Adrenal gland (tissue), 12 donors: ENCODE results near the gene PLCB1. TPM values are rescaled to one million over a fixed set of nuclear protein-coding genes. Genes with fewer than 3 reads are reported as not detected.

Experiments used
- DNase-seq, 7 donors: peaks; one replicate each; pipeline ENCODE4 v3.0.0-alpha.2; 2019 to 2020
- H3K27ac ChIP-seq, 5 donors: fragments of 200-600 bp; sonication (generic) in 4 of 5; 1 replicate in 3 of 5; 2 replicates in 2 of 5; pipeline versions ENCODE4 v1.5.1 to v1.8.0; 2016 to 2020; ENCODE audit warnings: mild to moderate bottlenecking in 1 of 5
- H3K27me3 ChIP-seq: fragments of 200-600 bp; 2 replicates; pipeline ENCODE4 v1.8.0; 2021
- H3K36me3 ChIP-seq, 2 donors: fragments of 200-600 bp; replicated peaks in 1 of 2; 1 replicate in 1 of 2; 2 replicates in 1 of 2; pipeline versions ENCODE4 v1.5.1 to v1.8.0; 2018 to 2022
- H3K4me1 ChIP-seq, 2 donors: fragments of 200-600 bp; replicated peaks in 1 of 2; 1 replicate in 1 of 2; 2 replicates in 1 of 2; pipeline versions ENCODE4 v1.5.1 to v1.8.0; 2018 to 2021
- H3K4me3 ChIP-seq, 4 donors: fragments of 200-600 bp; sonication (generic) in 3 of 4; one replicate each; pipeline ENCODE4 v1.5.1; 2016 to 2018
- H3K9me3 ChIP-seq, 3 donors: fragments of 200-600 bp; sonication (generic) in 1 of 3; replicated peaks in 1 of 3; 1 replicate in 2 of 3; 2 replicates in 1 of 3; pipeline versions ENCODE4 v1.5.1 to v1.8.0; 2016 to 2021
- CTCF ChIP-seq, 6 experiments: fragments of 450-650 bp in 4 of 6; fragments of 200-600 bp in 2 of 6; sonication (generic) in 1 of 6; IDR thresholded peaks; 1 replicate in 5 of 6; 2 replicates in 1 of 6; pipeline versions ENCODE4 v1.5.1 to v1.8.0; 2016 to 2021; ENCODE audit warnings: antibody characterized with exemption in 6 of 6, mild to moderate bottlenecking in 2 of 6, moderate library complexity in 1 of 6
- POLR2A ChIP-seq, 2 donors: fragments of 450-650 bp; IDR thresholded peaks; one replicate each; pipeline ENCODE4 v1.6.1; 2017; ENCODE audit warnings: antibody characterized with exemption in 2 of 2, mild to moderate bottlenecking in 2 of 2, moderate library complexity in 1 of 2
- WGBS, 4 donors: extraction: QIAGEN DNeasy Blood & Tissue Kit in 2 of 4; methylation state at CpG; one replicate each; pipeline versions ENCODE4 v1.1.5 to v1.1.7; 2013 to 2017; 5-methylcytosine and 5-hydroxymethylcytosine counted together
- intact Hi-C, 2 donors: fragments of 100-400 bp; cut with DNase I; formaldehyde crosslinking; loops; one replicate each; pipeline versions ENCODE4 v1.14.1 to v1.15.0; 2022 to 2023
- polyA plus RNA-seq, 3 donors: library from polyadenylated mRNA; stranded (reverse); fragments of 200-250 nt in 2 of 3; fragments of 350-450 nt in 1 of 3; fragmentation: Illumina TruSeq in 1 of 3; extraction: RNeasy Lipid Tissue Mini Kit (QIAGEN cat#74804) in 1 of 3; gene quantifications; one replicate each; pipeline ENCODE4 v1.2.3, GENCODE V29; 2013 to 2014
- total RNA-seq, 9 donors: library from RNA; depleted of rRNA in 4 of 9; stranded (reverse); fragments of >200 nt in 4 of 9; fragments of 120-200 nt in 1 of 9; fragmentation: NEBNext Ultra II Directional in 1 of 9; extraction: Animal tissue kit (Norgen Biotek cat#: 25700) in 1 of 9; gene quantifications; one replicate each; pipeline versions ENCODE4 v1.1.0 to v1.2.4, GENCODE V29; 2013 to 2023
- donor health status: healthy with polysubstance abuse.
- donor health status: Bipolar disorder and iron deficiency.
- donor health status: DM: yes; HTN: yes; CAD: no.
- donor health status: DM: no; HTN: no; CAD: no.
- donor health status: DM: no; HTN: no; CAD: no.
- donor health status: DM: yes; HTN: yes; CAD: no.

PLCB1 gene
- total and polyA plus RNA-seq, 12 donors: 7.7 to 56.6 (median 27.9) TPM

- Histone ChIP-seq H3K4me3 (no peak overlapping the region), H3K36me3 (no peaks in the 10 kb centered on the region), H3K27me3 (no peaks in the 10 kb centered on the region), H3K9me3 (no peaks in the 10 kb centered on the region), H3K4me1 (no peaks in the 10 kb centered on the region), H3K27ac (no peak overlapping the region)
- WGBS, 4 donors: 89 to 94% (median 93%) methylated on average over 6 of the region's 6 CpGs
- TF ChIP-seq CTCF (IDR thresholded peaks at IDR 0.05) (no peak), POLR2A (IDR thresholded peaks at IDR 0.05) (no peak)
- no peak for DNase-seq
- intact Hi-C loops: no loop called here
Measured at GRCh38 chr20:8795404-8795803, 663.3 kb downstream of the PLCB1 start.

GRCh38 chr20:8796088-8796660 is 664.1 kb downstream of the PLCB1 start:
- no peaks in the 10 kb centered on the region for H3K27me3 ChIP-seq
- WGBS, 4 donors: 63 to 79% (median 67%) methylated on average over 5 of the region's 5 CpGs
- no peak overlapping the region for H3K4me3 ChIP-seq
- H3K27ac ChIP-seq: no peak overlapping the region
- TF ChIP-seq CTCF (IDR thresholded peaks at IDR 0.05): no peak
- H3K9me3 ChIP-seq: no peaks in the 10 kb centered on the region
- H3K36me3 ChIP-seq: no peaks in the 10 kb centered on the region
- intact Hi-C loops: no loop called here
- H3K4me1 ChIP-seq: no peaks in the 10 kb centered on the region
- no peak for DNase-seq

GRCh38 chr20:8798505-8798904 is 666.4 kb downstream of the PLCB1 start:
- H3K4me1 ChIP-seq: no peaks in the 10 kb centered on the region

GRCh38 chr20:8800089-8800488 is 668.0 kb downstream of the PLCB1 start:
- no peaks in the 10 kb centered on the region for H3K36me3 ChIP-seq
- no peaks in the 10 kb centered on the region for H3K4me1 ChIP-seq
- TF ChIP-seq CTCF (IDR thresholded peaks at IDR 0.05): no peak
- TF ChIP-seq POLR2A (IDR thresholded peaks at IDR 0.05): no peak
- intact Hi-C loops: no loop called here
- H3K27ac ChIP-seq: no peak overlapping the region
- 3 to 87% (median 51%) methylated on average over 1 of the region's 1 CpG for WGBS, 4 donors
- H3K27me3 ChIP-seq: no peaks in the 10 kb centered on the region
- H3K4me3 ChIP-seq: no peak overlapping the region
- no peaks in the 10 kb centered on the region for H3K9me3 ChIP-seq
- DNase-seq: no peak

More at GRCh38 chr20:8798505-8798904, 666.4 kb downstream of the PLCB1 start:
- Histone ChIP-seq H3K4me3 (no peak overlapping the region), H3K9me3 (no peaks in the 10 kb centered on the region), H3K27ac (no peak overlapping the region), H3K27me3 (no peaks in the 10 kb centered on the region), H3K36me3 (no peaks in the 10 kb centered on the region)
- DNase-seq: no peak
- intact Hi-C loops: no loop called here
- TF ChIP-seq CTCF (IDR thresholded peaks at IDR 0.05) (no peak), POLR2A (IDR thresholded peaks at IDR 0.05) (no peak)
